NCI-H128 (cell line): ENCODE data around the gene PHF1.
A peak's percentile ranks its signal among the peaks of the same experiment; 100 is the strongest.

Source experiments
- DNase-seq: peaks from one replicate; lab custom pipeline; 2025; ENCODE audit not compliant: unreplicated experiment; lab: John Stamatoyannopoulos, UW

PHF1 gene

DNA sequence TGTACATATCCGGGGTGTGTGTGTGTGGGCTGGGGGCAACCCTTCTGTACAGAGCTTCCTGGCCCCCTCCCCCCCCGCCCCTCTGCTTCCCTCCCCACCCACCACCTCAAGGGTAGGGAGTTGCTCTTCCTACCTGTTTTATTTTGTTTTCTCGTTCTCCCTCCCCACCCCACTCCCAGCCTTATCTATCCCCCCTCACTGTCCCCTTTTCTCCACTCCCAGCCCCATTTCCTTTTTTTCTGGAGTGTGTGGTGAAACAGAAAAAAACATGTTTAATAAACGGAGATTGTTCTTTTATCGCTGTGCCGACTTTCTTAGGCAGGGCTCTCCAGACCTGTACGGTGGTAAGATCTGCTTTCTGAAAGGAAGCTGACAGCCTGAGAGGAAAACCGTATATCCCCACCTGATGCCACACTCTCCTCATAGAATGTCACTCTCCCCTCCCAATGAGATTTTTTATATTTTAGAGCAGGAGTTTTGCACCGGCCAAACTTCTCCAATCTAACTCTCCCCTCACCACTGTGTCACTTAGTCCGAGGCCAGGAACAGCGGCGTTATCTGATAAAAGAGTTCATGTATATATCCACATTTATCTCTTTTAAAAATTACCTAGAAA, 42.7 kb downstream of the PHF1 start:
- DNase-seq, result no peak

DNA sequence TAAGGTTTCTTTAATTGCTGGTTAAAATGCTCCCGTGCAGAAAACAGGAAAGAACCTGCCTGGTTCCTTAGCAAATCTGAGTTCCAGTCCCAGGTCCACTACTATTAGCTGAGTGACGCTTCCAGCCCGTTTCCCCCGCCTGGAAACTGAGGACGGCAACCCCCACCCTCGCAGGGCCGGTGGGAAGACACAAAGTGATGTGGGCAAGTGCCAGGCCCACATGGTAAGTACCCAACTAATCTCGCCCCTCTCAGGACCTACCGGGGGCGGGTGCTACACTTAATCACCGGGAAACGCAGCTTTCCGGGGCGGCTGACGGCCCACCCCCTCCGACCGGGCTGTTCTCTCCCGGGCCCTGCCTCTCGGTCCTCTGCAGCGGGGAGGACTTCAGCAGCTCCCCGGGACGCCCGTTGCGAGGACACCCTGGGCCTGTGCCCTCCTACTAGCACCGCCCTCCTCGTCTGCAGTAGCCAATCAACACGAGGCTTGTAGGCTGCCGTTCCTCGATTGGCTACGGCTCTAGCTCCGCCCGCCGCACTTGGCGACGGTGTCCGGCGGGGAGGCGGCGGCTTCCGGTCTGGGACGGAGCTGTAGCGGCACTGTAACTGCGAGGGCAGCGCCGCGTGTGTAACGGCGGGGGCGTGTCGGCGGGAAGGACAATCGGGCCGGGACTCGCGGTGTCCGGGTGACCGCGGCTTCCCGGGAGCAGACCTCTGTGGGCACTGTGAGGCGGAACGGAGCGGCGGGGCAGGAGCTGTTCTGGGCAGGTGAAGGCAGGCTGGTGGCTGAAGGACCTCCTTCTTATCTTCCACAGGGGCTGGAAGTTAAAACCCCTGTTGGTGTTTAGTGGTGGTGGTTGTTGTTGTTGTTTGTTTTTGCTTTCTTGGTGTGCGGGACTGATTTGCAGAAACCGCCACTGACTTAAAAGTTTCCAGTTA, 43.5 kb downstream of the PHF1 start, which contains the start of gene ZBTB9:
ZBTB9 (plus strand) TSS at position 568 of the 938 bp plus-strand sequence. CDS start 525 bp downstream, outside the sequence.
- peak; percentile 93 for DNase-seq

DNA sequence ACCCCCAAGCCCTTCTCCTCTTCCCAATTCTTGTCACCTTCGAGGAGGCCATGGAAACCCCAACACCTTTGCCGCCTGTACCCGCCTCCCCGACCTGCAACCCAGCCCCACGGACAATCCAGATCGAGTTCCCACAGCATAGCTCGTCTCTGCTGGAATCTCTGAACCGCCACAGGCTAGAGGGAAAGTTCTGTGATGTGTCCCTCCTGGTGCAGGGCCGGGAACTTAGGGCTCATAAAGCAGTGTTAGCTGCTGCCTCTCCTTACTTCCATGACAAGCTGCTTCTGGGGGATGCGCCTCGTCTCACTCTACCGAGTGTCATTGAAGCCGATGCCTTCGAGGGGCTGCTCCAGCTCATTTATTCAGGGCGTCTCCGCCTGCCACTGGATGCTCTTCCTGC, 44.2 kb downstream of the PHF1 start:
- no peak for DNase-seq

DNA sequence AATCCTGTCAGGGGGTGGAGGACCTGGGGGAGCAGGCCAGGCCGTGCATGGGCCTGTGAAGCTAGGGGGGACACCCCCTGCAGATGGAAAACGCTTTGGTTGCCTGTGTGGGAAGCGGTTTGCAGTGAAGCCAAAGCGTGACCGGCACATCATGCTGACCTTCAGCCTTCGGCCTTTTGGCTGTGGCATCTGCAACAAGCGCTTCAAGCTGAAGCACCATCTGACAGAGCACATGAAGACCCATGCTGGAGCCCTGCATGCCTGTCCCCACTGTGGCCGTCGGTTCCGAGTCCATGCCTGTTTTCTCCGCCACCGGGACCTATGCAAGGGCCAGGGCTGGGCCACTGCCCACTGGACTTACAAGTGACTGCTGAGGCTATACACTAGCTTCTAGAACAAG, 45.3 kb downstream of the PHF1 start:
- no peak for DNase-seq

DNA sequence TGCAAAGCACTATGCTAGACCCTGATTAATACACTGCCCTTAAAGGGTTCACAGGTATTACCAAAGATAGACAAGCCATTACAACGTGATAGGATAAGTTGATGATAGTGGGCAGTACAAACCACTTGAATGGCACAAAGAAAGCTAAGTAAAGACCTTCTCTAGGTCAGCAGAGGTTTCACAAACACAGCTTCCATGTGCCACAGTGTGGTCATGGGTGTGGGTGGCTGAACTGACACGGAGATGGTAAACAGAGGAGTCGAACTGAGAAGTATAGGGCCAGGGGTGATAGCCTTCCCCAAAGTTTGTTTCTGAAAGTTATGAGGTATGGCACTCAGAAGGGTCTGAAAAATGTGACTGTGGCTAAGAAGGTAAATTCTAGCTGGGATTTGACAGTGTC, 47.9 kb downstream of the PHF1 start:
- DNase-seq, result no peak

DNA sequence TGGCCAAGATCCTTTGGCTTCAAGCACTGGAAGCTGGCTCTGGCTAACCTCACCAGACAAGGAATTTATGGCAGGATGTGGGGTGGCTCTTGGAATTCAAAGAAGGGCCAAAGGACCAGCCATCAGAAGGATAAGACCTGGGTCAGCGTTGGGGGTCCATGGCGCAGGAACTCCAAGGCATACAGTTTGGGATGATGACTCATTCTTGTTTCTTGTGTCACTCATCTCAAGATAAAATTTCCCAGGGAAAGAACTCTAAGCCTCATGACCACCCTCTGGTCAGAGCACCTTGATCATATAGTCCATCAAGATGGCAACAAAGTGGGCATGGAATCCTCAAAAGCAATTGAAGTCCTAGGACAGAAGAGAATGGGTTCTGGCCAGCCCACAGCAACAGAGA, 48.4 kb downstream of the PHF1 start:
- no peak for DNase-seq
